Measurements from ENCODE around the gene PTPRK. TPM values are rescaled to one million over a fixed set of nuclear protein-coding genes. Genes with fewer than 3 reads are reported as not detected.

The PTPRK gene
- total and polyA plus RNA-seq, 9 of the 15 experiments (the other 6 are each of a cell fraction or from before 2014, with no cell fraction given) = 0.04 to 0.51 TPM; not detected in 7

DNA sequence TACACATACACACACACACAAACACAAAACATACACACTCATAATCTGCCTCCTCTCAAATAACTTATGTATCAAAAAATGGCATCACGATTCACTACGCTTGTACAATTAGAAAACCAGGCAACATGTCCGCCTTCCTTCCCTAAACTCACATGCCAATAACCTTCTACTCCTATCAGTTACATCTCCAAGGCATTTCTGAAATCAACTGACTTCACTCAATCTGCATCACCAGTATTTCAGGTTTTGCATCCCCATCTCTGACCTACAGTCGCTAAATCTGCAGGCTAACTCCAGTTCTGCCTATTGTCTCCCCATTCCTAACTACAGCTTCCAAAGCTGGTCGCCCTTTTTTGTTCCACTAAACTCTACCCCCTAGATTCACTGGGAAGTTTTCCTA, 217.5 kb downstream of the PTPRK start:
- BruUV-seq (replicated peaks) = no TSS peak
- intact Hi-C loops (cut with micrococcal nuclease) (no loop called here), in situ Hi-C loops (cut with MboI) (no loop called here)
- no peaks in the 10 kb centered on the region for H3K27me3 ChIP-seq (ENCODE audit: control insufficient read depth in 2 of 2, insufficient read depth in 2 of 2, low read length in 2 of 2)
- no peak overlapping the region for H3K27ac ChIP-seq (ENCODE audit: extremely low read depth, low read depth, low read length)
- WGBS (ENCODE audit: insufficient coverage, low coverage, missing lambda C conversion rate) = 0% methylated on average over 5 of the region's 5 CpGs
- no peak overlapping the region for H2AFZ ChIP-seq (ENCODE audit: low read depth, low read length)
- no peak overlapping the region for H3K4me3 ChIP-seq
- no peaks in the 10 kb centered on the region for H4K20me1 ChIP-seq (replicated peaks; ENCODE audit: control insufficient read depth, insufficient read depth, low read length)
- H3K4me2 ChIP-seq (ENCODE audit: insufficient read depth, low read length) = no peak overlapping the region
- no peak overlapping the region for H3K9ac ChIP-seq (ENCODE audit: insufficient read depth in 1 of 2, low read depth in 2 of 2, low read length in 2 of 2)
- ChIA-PET CTCF (ENCODE audit: low intra/inter-chr PET ratio) (no interaction called here), POLR2A (no interaction called here)
- TF ChIP-seq SIN3B (IDR thresholded peaks at IDR 0.05; ENCODE audit: low read depth) (no peak), CHCHD3 (CRISPR knock-in tag; IDR thresholded peaks at IDR 0.05) (no peak), ADNP (tag; IDR thresholded peaks at IDR 0.05) (no peak), ZNF444 (CRISPR knock-in tag; IDR thresholded peaks at IDR 0.05) (no peak), RBM39 (optimal IDR thresholded peaks at IDR 0.05; ENCODE audit: low read depth, low read length) (no peak), SP2 (IDR thresholded peaks at IDR 0.05; ENCODE audit: extremely low read depth, low read depth, low read length, poor library complexity, severe bottlenecking) (no peak), PML (IDR thresholded peaks at IDR 0.05; ENCODE audit: low read length) (no peak), ZBTB8A (IDR thresholded peaks at IDR 0.05; ENCODE audit: partially characterized antibody) (no peak), ELF2 (CRISPR knock-in tag; IDR thresholded peaks at IDR 0.05) (no peak), ZNF174 (CRISPR knock-in tag; IDR thresholded peaks at IDR 0.05) (no peak), ZKSCAN8 (CRISPR knock-in tag; IDR thresholded peaks at IDR 0.05) (no peak), SIN3A (IDR thresholded peaks at IDR 0.05; ENCODE audit: borderline replicate concordance in 2 of 2, control insufficient read depth in 1 of 2, low read depth in 2 of 2, low read length in 2 of 2) (no peak), ZNF354B (CRISPR knock-in tag; IDR thresholded peaks at IDR 0.05) (no peak), MCM5 (IDR thresholded peaks at IDR 0.05; ENCODE audit: low read depth) (no peak), POLR2H (tag; IDR thresholded peaks at IDR 0.05; ENCODE audit: low read depth) (no peak)
- TF ChIP-seq, protein P1, sequence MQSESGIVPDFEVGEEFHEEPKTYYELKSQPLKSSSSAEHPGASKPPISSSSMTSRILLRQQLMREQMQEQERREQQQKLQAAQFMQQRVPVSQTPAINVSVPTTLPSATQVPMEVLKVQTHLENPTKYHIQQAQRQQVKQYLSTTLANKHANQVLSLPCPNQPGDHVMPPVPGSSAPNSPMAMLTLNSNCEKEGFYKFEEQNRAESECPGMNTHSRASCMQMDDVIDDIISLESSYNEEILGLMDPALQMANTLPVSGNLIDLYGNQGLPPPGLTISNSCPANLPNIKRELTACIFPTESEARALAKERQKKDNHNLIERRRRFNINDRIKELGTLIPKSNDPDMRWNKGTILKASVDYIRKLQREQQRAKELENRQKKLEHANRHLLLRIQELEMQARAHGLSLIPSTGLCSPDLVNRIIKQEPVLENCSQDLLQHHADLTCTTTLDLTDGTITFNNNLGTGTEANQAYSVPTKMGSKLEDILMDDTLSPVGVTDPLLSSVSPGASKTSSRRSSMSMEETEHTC (IDR thresholded peaks at IDR 0.05) = no peak
- TF ChIP-seq, protein P2, sequence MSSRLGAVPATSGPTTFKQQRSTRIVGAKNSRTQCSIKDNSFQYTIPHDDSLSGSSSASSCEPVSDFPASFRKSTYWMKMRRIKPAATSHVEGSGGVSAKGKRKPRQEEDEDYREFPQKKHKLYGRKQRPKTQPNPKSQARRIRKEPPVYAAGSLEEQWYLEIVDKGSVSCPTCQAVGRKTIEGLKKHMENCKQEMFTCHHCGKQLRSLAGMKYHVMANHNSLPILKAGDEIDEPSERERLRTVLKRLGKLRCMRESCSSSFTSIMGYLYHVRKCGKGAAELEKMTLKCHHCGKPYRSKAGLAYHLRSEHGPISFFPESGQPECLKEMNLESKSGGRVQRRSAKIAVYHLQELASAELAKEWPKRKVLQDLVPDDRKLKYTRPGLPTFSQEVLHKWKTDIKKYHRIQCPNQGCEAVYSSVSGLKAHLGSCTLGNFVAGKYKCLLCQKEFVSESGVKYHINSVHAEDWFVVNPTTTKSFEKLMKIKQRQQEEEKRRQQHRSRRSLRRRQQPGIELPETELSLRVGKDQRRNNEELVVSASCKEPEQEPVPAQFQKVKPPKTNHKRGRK (tag; IDR thresholded peaks at IDR 0.05) = no peak
- TF ChIP-seq, protein P3, sequence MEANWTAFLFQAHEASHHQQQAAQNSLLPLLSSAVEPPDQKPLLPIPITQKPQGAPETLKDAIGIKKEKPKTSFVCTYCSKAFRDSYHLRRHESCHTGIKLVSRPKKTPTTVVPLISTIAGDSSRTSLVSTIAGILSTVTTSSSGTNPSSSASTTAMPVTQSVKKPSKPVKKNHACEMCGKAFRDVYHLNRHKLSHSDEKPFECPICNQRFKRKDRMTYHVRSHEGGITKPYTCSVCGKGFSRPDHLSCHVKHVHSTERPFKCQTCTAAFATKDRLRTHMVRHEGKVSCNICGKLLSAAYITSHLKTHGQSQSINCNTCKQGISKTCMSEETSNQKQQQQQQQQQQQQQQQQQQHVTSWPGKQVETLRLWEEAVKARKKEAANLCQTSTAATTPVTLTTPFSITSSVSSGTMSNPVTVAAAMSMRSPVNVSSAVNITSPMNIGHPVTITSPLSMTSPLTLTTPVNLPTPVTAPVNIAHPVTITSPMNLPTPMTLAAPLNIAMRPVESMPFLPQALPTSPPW (CRISPR knock-in tag; IDR thresholded peaks at IDR 0.05) = no peak
- TF ChIP-seq, protein P4, sequence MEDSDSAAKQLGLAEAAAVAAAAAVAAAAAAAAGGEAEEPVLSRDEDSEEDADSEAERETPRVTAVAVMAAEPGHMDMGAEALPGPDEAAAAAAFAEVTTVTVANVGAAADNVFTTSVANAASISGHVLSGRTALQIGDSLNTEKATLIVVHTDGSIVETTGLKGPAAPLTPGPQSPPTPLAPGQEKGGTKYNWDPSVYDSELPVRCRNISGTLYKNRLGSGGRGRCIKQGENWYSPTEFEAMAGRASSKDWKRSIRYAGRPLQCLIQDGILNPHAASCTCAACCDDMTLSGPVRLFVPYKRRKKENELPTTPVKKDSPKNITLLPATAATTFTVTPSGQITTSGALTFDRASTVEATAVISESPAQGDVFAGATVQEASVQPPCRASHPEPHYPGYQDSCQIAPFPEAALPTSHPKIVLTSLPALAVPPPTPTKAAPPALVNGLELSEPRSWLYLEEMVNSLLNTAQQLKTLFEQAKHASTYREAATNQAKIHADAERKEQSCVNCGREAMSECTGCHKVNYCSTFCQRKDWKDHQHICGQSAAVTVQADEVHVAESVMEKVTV (CRISPR knock-in tag; IDR thresholded peaks at IDR 0.05) = no peak
- H3K79me2 ChIP-seq (ENCODE audit: control insufficient read depth, insufficient read depth, low read length) = no peaks in the 10 kb centered on the region
- no peak for DNase-seq (ENCODE audit: extremely low read depth in 1 of 4, low spot score in 3 of 4)
- H3K9me3 ChIP-seq (replicated peaks; ENCODE audit: control insufficient read depth, insufficient read depth, low read depth, low read length) = peaks cover 5% of the 10 kb centered on the region; the same call in 1 of the 2 replicates
- no peaks in the 10 kb centered on the region for H3K4me1 ChIP-seq (replicated peaks in 1 of 2; ENCODE audit: control insufficient read depth in 2 of 2, insufficient read depth in 2 of 2, low read length in 2 of 2)
- FAIRE-seq = no peak
- H3K36me3 ChIP-seq (ENCODE audit: control insufficient read depth, insufficient read depth, low read length) = no peaks in the 10 kb centered on the region
- ATAC-seq = no peak
- H3K9me1 ChIP-seq (ENCODE audit: control insufficient read depth, insufficient read depth, low read length) = no peaks in the 10 kb centered on the region

All from K562 (cell line).